OCI-LY1 (cell line): Measurements from ENCODE around the gene DYNC1H1.

ENCODE experiments used
- H2AFZ ChIP-seq: fragments of 200-600 bp; sonication (generic), shearing (Covaris generic); 2 replicates; pipeline ENCODE4 v1.6.0; 2014; ENCODE audit warnings: antibody characterized with exemption, mild to moderate bottlenecking, low read length
- H3F3A ChIP-seq: fragments of 200-600 bp; sonication (generic), shearing (Covaris generic); 2 replicates; pipeline ENCODE4 v1.6.0; 2014; ENCODE audit warnings: mild to moderate bottlenecking, antibody characterized with exemption, low read length, moderate library complexity; ENCODE audit not compliant: insufficient read depth
- H3K27ac ChIP-seq: fragments of 200-600 bp; sonication (generic); 2 replicates; pipeline ENCODE4 v1.5.1; 2014; ENCODE audit warnings: low read length, mixed run types, mild to moderate bottlenecking, low read depth; ENCODE audit not compliant: poor library complexity, severe bottlenecking
- H3K27me3 ChIP-seq: fragments of 200-600 bp; sonication (generic); 2 replicates; pipeline ENCODE4 v1.6.0; 2014; ENCODE audit warnings: antibody characterized with exemption, mild to moderate bottlenecking, low read length, moderate library complexity; ENCODE audit not compliant: insufficient read depth
- H3K36me3 ChIP-seq: fragments of 200-600 bp; sonication (generic); 2 replicates; pipeline ENCODE4 v1.6.1; 2014; ENCODE audit warnings: mild to moderate bottlenecking, antibody characterized with exemption, low read length, moderate library complexity, mixed read lengths; ENCODE audit not compliant: insufficient read depth
- H3K4me1 ChIP-seq: fragments of 200-600 bp; sonication (generic); 2 replicates; pipeline ENCODE4 v1.5.1; 2014; ENCODE audit warnings: mild to moderate bottlenecking, low read length, moderate library complexity; ENCODE audit not compliant: insufficient read depth, severe bottlenecking
- H3K4me2 ChIP-seq: fragments of 200-600 bp; sonication (generic), shearing (Covaris generic); 2 replicates; pipeline ENCODE4 v1.6.1; 2014; ENCODE audit warnings: low read length
- H3K4me3 ChIP-seq: fragments of 200-600 bp; sonication (generic); 2 replicates; pipeline ENCODE4 v1.5.1; 2014; ENCODE audit warnings: low read length, low read depth, mild to moderate bottlenecking, mixed read lengths; ENCODE audit not compliant: poor library complexity, severe bottlenecking
- H3K79me2 ChIP-seq: fragments of 200-600 bp; shearing (Covaris generic); 2 replicates; pipeline ENCODE4 v1.6.1; 2016; ENCODE audit warnings: mixed run types, low read length, mixed read lengths; ENCODE audit not compliant: insufficient read depth
- H3K9ac ChIP-seq: fragments of 200-600 bp; sonication (generic), shearing (Covaris generic); 2 replicates; pipeline ENCODE4 v1.6.1; 2014; ENCODE audit warnings: mild to moderate bottlenecking, low read length, mixed read lengths
- H3K9me2 ChIP-seq: fragments of 200-600 bp; sonication (generic), shearing (Covaris generic); 2 replicates; pipeline ENCODE4 v1.6.1; 2014; ENCODE audit warnings: low read depth, mild to moderate bottlenecking, low read length, mixed read lengths
- H3K9me3 ChIP-seq: fragments of 200-600 bp; shearing (Covaris generic); 2 replicates; pipeline ENCODE4 v1.6.1; 2014; ENCODE audit warnings: low read length, mixed read lengths
- H4K20me1 ChIP-seq: fragments of 200-600 bp; sonication (generic), shearing (Covaris generic); 2 replicates; pipeline ENCODE4 v1.6.0; 2016; ENCODE audit warnings: mild to moderate bottlenecking, low read length; ENCODE audit not compliant: insufficient read depth
- CTCF ChIP-seq: fragments of 200-600 bp; sonication (generic), shearing (Covaris generic); IDR thresholded peaks from 2 replicates; pipeline ENCODE4 v1.5.1; 2017; ENCODE audit warnings: mild to moderate bottlenecking, antibody characterized with exemption, low read length, moderate library complexity, mixed read lengths
- EZH2 ChIP-seq: fragments of 200-600 bp; sonication (generic), shearing (Covaris generic); IDR thresholded peaks from 2 replicates; pipeline ENCODE4 v1.8.0; 2017; ENCODE audit warnings: borderline replicate concordance, mixed run types, mild to moderate bottlenecking, antibody characterized with exemption, low read length, moderate library complexity, mixed read lengths

The DYNC1H1 gene

GRCh38 chr14:101934601-101935150, 29.7 kb upstream of the DYNC1H1 start:
- Histone ChIP-seq H3K79me2 (no peaks in the 10 kb centered on the region), H3K9me2 (no peaks in the 10 kb centered on the region), H3K9ac (no peak overlapping the region), H3K36me3 (no peaks in the 10 kb centered on the region), H3F3A (no peaks in the 10 kb centered on the region), H3K27me3 (no peaks in the 10 kb centered on the region), H3K27ac (no peak overlapping the region), H4K20me1 (no peaks in the 10 kb centered on the region), H3K4me2 (no peak overlapping the region), H3K4me1 (no peaks in the 10 kb centered on the region), H3K9me3 (no peaks in the 10 kb centered on the region), H3K4me3 (no peak overlapping the region), H2AFZ (no peak overlapping the region)
- TF ChIP-seq CTCF (no peak), EZH2 (no peak)

GRCh38 chr14:101937926-101938767, 26.2 kb upstream of the DYNC1H1 start:
- no peaks in the 10 kb centered on the region for H3K9me3 ChIP-seq
- no peaks in the 10 kb centered on the region for H3K79me2 ChIP-seq
- H3K9me2 ChIP-seq: no peaks in the 10 kb centered on the region
- no peaks in the 10 kb centered on the region for H3K4me1 ChIP-seq
- no peak overlapping the region for H3K4me3 ChIP-seq
- no peak overlapping the region for H3K27ac ChIP-seq
- no peaks in the 10 kb centered on the region for H3K36me3 ChIP-seq
- no peaks in the 10 kb centered on the region for H3K27me3 ChIP-seq
- H4K20me1 ChIP-seq: no peaks in the 10 kb centered on the region
- no peak overlapping the region for H3K9ac ChIP-seq
- no peak overlapping the region for H2AFZ ChIP-seq
- no peaks in the 10 kb centered on the region for H3F3A ChIP-seq
- no peak overlapping the region for H3K4me2 ChIP-seq
- no peak for TF ChIP-seq EZH2

GRCh38 chr14:101939646-101940170, 24.7 kb upstream of the DYNC1H1 start:
- H3K9me3 ChIP-seq: no peaks in the 10 kb centered on the region
- H3K4me3 ChIP-seq: no peak overlapping the region
- TF ChIP-seq EZH2: no peak
- no peak for TF ChIP-seq CTCF
- H3K27ac ChIP-seq: no peak overlapping the region
- H4K20me1 ChIP-seq: no peaks in the 10 kb centered on the region
- H3K9me2 ChIP-seq: no peaks in the 10 kb centered on the region
- H3F3A ChIP-seq: no peaks in the 10 kb centered on the region
- no peaks in the 10 kb centered on the region for H3K79me2 ChIP-seq
- H3K4me1 ChIP-seq: no peaks in the 10 kb centered on the region
- no peak overlapping the region for H3K9ac ChIP-seq
- H3K36me3 ChIP-seq: no peaks in the 10 kb centered on the region
- H2AFZ ChIP-seq: no peak overlapping the region
- no peaks in the 10 kb centered on the region for H3K27me3 ChIP-seq
- no peak overlapping the region for H3K4me2 ChIP-seq
